Measurements from ENCODE around the gene CYP24A1.

GRCh38 chr20:54221353-54221752, 47.6 kb upstream of the CYP24A1 start:
- no peak for TF ChIP-seq CTCF (IDR thresholded peaks at IDR 0.05)
- TF ChIP-seq EP300 (IDR thresholded peaks at IDR 0.05) = no peak
- no peak for TF ChIP-seq POLR2A (IDR thresholded peaks at IDR 0.05)

Measured in ovary (tissue), 3 donors.